Astrocyte of the spinal cord (primary cell): ENCODE results near the gene FAM83C.

Source experiments
- DNase-seq: peaks from one replicate; pipeline ENCODE4 v3.0.0; 2011; ENCODE audit warnings: low read depth, low spot score
- H3K4me3 ChIP-seq: 2 replicates; pipeline ENCODE4 v1.5.1; 2011; ENCODE audit warnings: low read depth, mild to moderate bottlenecking, low read length, moderate library complexity
- CTCF ChIP-seq: IDR thresholded peaks from 2 replicates; pipeline ENCODE4 v1.5.1; 2012; ENCODE audit warnings: low read depth, mild to moderate bottlenecking, low read length, inconsistent platforms
- in situ Hi-C: cut with HindIII; loops from 2 replicates; pipeline ENCODE4 v1.10.0; 2017; ENCODE audit warnings: low sequenced_read_pairs

The FAM83C gene

GRCh38 chr20:35333606-35334005 is 41.4 kb upstream of the FAM83C start:
- H3K4me3 ChIP-seq, result no peak overlapping the region
- TF ChIP-seq CTCF, result no peak
- in situ Hi-C loops, result no loop called here
- DNase-seq, result no peak

- TF ChIP-seq CTCF, result no peak
- in situ Hi-C loops, result no loop called here
- no peak for DNase-seq
- H3K4me3 ChIP-seq, result no peak overlapping the region
These were observed 40.4 kb upstream of the FAM83C start for GRCh38 chr20:35332540-35333200.

DNA sequence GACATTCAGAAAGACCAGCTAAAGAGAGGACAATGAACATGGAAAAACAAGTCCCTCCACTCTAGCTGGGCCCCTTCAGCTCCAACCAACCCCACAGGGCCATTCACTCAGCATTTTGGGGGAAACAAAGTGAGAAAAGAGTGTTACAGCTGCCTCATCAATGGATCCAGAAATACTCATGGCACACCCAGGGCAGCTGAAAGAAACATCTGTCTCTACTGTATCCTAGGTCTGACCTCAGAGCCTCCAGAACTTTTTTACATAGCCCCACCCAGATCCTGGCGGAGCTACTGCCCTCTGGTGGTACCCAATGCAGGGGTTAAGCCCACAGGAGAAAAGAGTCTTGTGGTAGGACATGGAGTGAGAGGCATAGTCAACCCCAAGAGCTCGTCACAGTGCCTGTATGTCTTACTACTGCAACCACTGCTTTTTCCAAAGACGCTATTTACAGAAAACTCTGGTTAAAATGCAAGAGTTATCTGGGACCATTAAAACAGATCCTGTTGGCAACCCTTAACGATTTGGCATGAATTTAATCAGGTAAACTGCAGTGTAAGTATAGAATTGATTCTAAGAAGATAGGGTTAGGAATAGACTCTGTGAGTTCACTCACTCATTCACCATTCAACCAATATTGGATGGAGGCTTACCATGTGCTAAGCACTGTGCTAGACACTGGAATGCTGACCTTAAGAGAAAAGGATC is 37.4 kb upstream of the FAM83C start:
- no peak overlapping the region for H3K4me3 ChIP-seq
- DNase-seq, result no peak
- in situ Hi-C loops, result no loop called here
- TF ChIP-seq CTCF, result peak; percentile 59

GRCh38 chr20:35328689-35329088 is 36.5 kb upstream of the FAM83C start:
- DNase-seq, result no peak
- no peak for TF ChIP-seq CTCF
- no peak overlapping the region for H3K4me3 ChIP-seq
- in situ Hi-C loops, result no loop called here

- in situ Hi-C loops, result no loop called here
- no peak for DNase-seq
- H3K4me3 ChIP-seq, result no peak overlapping the region
- no peak for TF ChIP-seq CTCF
These were observed 36.0 kb upstream of the FAM83C start for GRCh38 chr20:35328095-35328685.

- no peak overlapping the region for H3K4me3 ChIP-seq
- in situ Hi-C loops, result no loop called here
- TF ChIP-seq CTCF, result no peak
- no peak for DNase-seq
These were observed 35.1 kb upstream of the FAM83C start for GRCh38 chr20:35327074-35327976.
